Astrocyte (in vitro differentiated cells and primary cell): ENCODE data around the gene SAFB2. TPM values are rescaled to one million over a fixed set of nuclear protein-coding genes. Genes with fewer than 3 reads are reported as not detected.

Experiments used
- DNase-seq: peaks from one replicate; pipeline ENCODE4 v3.0.0-alpha.2; 2010; ENCODE audit warnings: low read depth
- FAIRE-seq: peaks from 2 replicates; lab custom pipeline; 2011; peaks lifted over from hg19 to GRCh38; lab: Jason Lieb, UNC
- H2AFZ ChIP-seq: 2 replicates; pipeline ENCODE4 v1.6.0; 2012; ENCODE audit warnings: low read depth, low read length, inconsistent platforms
- H3K27ac ChIP-seq: 2 replicates; pipeline ENCODE4 v1.5.1; 2011; ENCODE audit warnings: low read depth, low read length, inconsistent platforms
- H3K27me3 ChIP-seq: 2 replicates; pipeline ENCODE4 v1.6.0; 2011; ENCODE audit warnings: low read length, inconsistent platforms; ENCODE audit not compliant: insufficient read depth
- H3K36me3 ChIP-seq: 2 replicates; pipeline ENCODE4 v1.5.1; 2011; ENCODE audit warnings: low read length, inconsistent platforms; ENCODE audit not compliant: insufficient read depth
- H3K4me1 ChIP-seq: 2 replicates; pipeline ENCODE4 v1.5.1; 2011; ENCODE audit warnings: low read length, inconsistent platforms; ENCODE audit not compliant: insufficient read depth
- H3K4me2 ChIP-seq: 2 replicates; pipeline ENCODE4 v1.6.0; 2012; ENCODE audit warnings: low read length, inconsistent platforms
- H3K4me3 ChIP-seq: 2 replicates; pipeline ENCODE4 v1.5.1; 2011; ENCODE audit warnings: low read depth, mild to moderate bottlenecking, low read length, inconsistent platforms; ENCODE audit not compliant: insufficient read depth
- H3K79me2 ChIP-seq: 2 replicates; pipeline ENCODE4 v1.6.0; 2012; ENCODE audit warnings: mild to moderate bottlenecking, low read length, inconsistent platforms; ENCODE audit not compliant: insufficient read depth
- H3K9ac ChIP-seq: 2 replicates; pipeline ENCODE4 v1.6.0; 2012; ENCODE audit warnings: mild to moderate bottlenecking, low read length, inconsistent platforms
- H3K9me3 ChIP-seq: 2 replicates; pipeline ENCODE4 v1.5.1; 2012; ENCODE audit warnings: low read depth, mild to moderate bottlenecking, low read length, inconsistent platforms; ENCODE audit not compliant: insufficient read depth
- H4K20me1 ChIP-seq: 2 replicates; pipeline ENCODE4 v1.6.0; 2012; ENCODE audit warnings: low read length, inconsistent platforms; ENCODE audit not compliant: insufficient read depth
- H3K27ac Mint-ChIP-seq: one replicate; pipeline ENCODE4 v1.8.0; 2021; ENCODE audit warnings: mild to moderate bottlenecking, mixed read lengths; ENCODE audit not compliant: unreplicated experiment
- H3K27me3 Mint-ChIP-seq: one replicate; pipeline ENCODE4 v1.8.0; 2021; ENCODE audit warnings: low read depth, mixed read lengths; ENCODE audit not compliant: unreplicated experiment
- H3K36me3 Mint-ChIP-seq: one replicate; pipeline ENCODE4 v1.8.0; 2021; ENCODE audit warnings: low read depth, mixed read lengths; ENCODE audit not compliant: unreplicated experiment
- H3K4me1 Mint-ChIP-seq: one replicate; pipeline ENCODE4 v1.8.0; 2021; ENCODE audit warnings: low read depth, mixed read lengths; ENCODE audit not compliant: unreplicated experiment
- H3K4me3 Mint-ChIP-seq: one replicate; pipeline ENCODE4 v1.8.0; 2021; ENCODE audit warnings: mild to moderate bottlenecking, moderate library complexity, mixed read lengths; ENCODE audit not compliant: unreplicated experiment
- H3K9me3 Mint-ChIP-seq: one replicate; pipeline ENCODE4 v1.8.0; 2021; ENCODE audit warnings: mild to moderate bottlenecking, mixed read lengths; ENCODE audit not compliant: unreplicated experiment
- EZH2 ChIP-seq: IDR thresholded peaks from 2 replicates; pipeline ENCODE4 v1.6.1; 2012; ENCODE audit warnings: mild to moderate bottlenecking, low read length, inconsistent platforms; ENCODE audit not compliant: insufficient read depth
- total RNA-seq: library from RNA; stranded (reverse); gene quantifications from 2 replicates; pipeline ENCODE4 v1.2.1, GENCODE V29; 2021
- TF ChIP-seq, protein P1 (sequence below): IDR thresholded peaks from 2 replicates; pipeline ENCODE4 v1.5.1; 2011; ENCODE audit warnings: low read depth, mild to moderate bottlenecking, inconsistent platforms, low read length, moderate library complexity; ENCODE audit not compliant: insufficient read depth

SAFB2 gene
- total RNA-seq, 1 donor from 2014 or later, result 50.6 TPM

DNA sequence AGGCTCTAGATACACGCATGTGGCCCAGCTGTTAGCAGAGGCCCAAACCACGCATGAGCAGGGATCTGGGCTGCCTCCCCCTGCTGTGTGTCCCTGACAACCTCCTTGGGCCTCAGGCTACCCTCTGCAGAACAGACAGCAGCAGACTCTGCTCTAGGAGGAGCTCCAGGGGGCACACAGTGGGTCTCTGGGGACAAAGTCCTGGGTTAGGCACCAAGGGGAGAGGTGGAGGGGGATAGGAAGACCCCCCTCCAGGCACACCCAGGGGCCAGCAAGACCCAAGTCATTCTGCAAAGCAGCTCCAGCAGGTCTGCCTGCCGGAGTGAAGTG lies 62.8 kb downstream of the SAFB2 start:
- Histone ChIP-seq H3K4me2 (no peak overlapping the region), H3K27ac (no peak overlapping the region), H3K79me2 (no peaks in the 10 kb centered on the region), H4K20me1 (no peaks in the 10 kb centered on the region), H3K9me3 (peaks cover 7% of the 10 kb centered on the region), H3K4me1 (no peaks in the 10 kb centered on the region), H3K9ac (no peak overlapping the region), H2AFZ (no peak overlapping the region), H3K4me3 (no peak overlapping the region), H3K27me3 (peaks cover 7% of the 10 kb centered on the region), H3K36me3 (no peaks in the 10 kb centered on the region)
- Mint-ChIP-seq H3K27me3 (peaks cover 40% of the 10 kb centered on the region), H3K4me3 (no peak overlapping the region), H3K4me1 (peaks cover 3% of the 10 kb centered on the region), H3K9me3 (peaks cover 7% of the 10 kb centered on the region), H3K36me3 (peaks cover 8% of the 10 kb centered on the region), H3K27ac (no peak overlapping the region)
- no peak for TF ChIP-seq EZH2
- DNase-seq, result no peak
- no peak for FAIRE-seq

DNA sequence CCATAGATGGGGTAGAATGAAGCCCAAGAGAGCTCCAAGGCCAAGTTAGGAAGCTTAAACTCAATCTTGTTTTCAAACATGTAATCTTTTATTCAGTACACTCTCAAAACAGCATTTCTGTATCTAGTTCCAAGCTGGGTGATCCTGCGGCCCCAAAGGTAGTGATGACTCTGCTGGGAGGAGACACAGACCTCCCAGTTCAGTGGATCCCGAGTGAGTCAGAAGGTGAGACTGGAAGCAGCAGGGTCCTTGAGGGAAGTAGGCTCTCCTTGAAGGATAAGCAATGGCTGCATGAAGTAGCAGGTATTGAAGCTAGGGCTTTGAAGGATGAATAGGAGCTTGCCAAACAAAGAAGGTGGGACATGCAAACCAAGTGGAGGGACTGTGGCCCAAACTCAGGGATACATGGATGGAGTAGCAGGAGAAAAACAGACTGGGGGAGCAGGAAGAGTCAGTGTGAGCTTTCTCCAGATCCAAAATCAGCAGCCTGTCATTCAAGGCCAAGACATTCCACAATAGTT lies 64.4 kb downstream of the SAFB2 start:
- Mint-ChIP-seq H3K4me3 (no peak overlapping the region), H3K36me3 (peaks cover 8% of the 10 kb centered on the region), H3K27ac (no peak overlapping the region), H3K4me1 (peaks cover 3% of the 10 kb centered on the region), H3K27me3 (peaks cover 42% of the 10 kb centered on the region), H3K9me3 (peaks cover 7% of the 10 kb centered on the region)
- Histone ChIP-seq H2AFZ (no peak overlapping the region), H3K4me1 (no peaks in the 10 kb centered on the region), H3K79me2 (no peaks in the 10 kb centered on the region), H3K36me3 (no peaks in the 10 kb centered on the region), H3K9ac (no peak overlapping the region), H3K9me3 (peaks cover 7% of the 10 kb centered on the region), H3K4me2 (no peak overlapping the region), H3K27ac (no peak overlapping the region), H3K4me3 (no peak overlapping the region), H3K27me3 (peaks cover 7% of the 10 kb centered on the region), H4K20me1 (no peaks in the 10 kb centered on the region)
- no peak for TF ChIP-seq EZH2
- TF ChIP-seq, protein P1, sequence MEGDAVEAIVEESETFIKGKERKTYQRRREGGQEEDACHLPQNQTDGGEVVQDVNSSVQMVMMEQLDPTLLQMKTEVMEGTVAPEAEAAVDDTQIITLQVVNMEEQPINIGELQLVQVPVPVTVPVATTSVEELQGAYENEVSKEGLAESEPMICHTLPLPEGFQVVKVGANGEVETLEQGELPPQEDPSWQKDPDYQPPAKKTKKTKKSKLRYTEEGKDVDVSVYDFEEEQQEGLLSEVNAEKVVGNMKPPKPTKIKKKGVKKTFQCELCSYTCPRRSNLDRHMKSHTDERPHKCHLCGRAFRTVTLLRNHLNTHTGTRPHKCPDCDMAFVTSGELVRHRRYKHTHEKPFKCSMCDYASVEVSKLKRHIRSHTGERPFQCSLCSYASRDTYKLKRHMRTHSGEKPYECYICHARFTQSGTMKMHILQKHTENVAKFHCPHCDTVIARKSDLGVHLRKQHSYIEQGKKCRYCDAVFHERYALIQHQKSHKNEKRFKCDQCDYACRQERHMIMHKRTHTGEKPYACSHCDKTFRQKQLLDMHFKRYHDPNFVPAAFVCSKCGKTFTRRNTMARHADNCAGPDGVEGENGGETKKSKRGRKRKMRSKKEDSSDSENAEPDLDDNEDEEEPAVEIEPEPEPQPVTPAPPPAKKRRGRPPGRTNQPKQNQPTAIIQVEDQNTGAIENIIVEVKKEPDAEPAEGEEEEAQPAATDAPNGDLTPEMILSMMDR, result no peak
- no peak for DNase-seq
- FAIRE-seq, result no peak

DNA sequence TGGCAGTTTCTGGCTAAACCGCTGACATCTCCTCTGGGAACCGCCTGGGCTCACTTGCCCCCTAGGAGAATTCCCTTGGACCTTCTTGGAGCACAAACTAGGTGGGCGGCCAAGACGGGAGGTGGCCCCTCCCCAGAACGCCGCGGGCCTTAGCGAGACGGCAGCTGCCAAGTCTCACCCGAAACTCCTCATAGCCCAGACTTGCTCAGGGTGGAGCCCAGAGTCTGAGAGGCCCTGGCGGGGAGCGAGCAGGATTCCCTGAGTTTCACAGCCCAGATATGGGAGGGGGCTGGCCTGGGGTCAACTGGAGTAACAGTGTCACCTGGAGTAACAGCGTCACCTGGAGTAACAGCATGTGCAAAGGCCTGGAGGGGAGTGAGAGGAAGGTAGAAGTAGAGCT lies 64.9 kb downstream of the SAFB2 start:
- Histone ChIP-seq H3K9ac (no peak overlapping the region), H3K79me2 (no peaks in the 10 kb centered on the region), H3K27ac (no peak overlapping the region), H3K27me3 (peaks cover 7% of the 10 kb centered on the region), H4K20me1 (no peaks in the 10 kb centered on the region), H3K4me3 (no peak overlapping the region), H3K9me3 (peaks cover 7% of the 10 kb centered on the region), H3K4me1 (no peaks in the 10 kb centered on the region), H3K4me2 (no peak overlapping the region), H2AFZ (no peak overlapping the region), H3K36me3 (no peaks in the 10 kb centered on the region)
- Mint-ChIP-seq H3K4me3 (no peak overlapping the region), H3K36me3 (peaks cover 6% of the 10 kb centered on the region), H3K27me3 (peaks cover 40% of the 10 kb centered on the region), H3K9me3 (peaks cover 7% of the 10 kb centered on the region), H3K27ac (no peak overlapping the region), H3K4me1 (peaks cover 3% of the 10 kb centered on the region)
- TF ChIP-seq EZH2, result no peak
- TF ChIP-seq, protein P1, result no peak
- FAIRE-seq, result no peak
- DNase-seq, result no peak
